GM23248 (cell line): ENCODE data around the gene FRMPD3. TPM values are rescaled to one million over a fixed set of nuclear protein-coding genes. Genes with fewer than 3 reads are reported as not detected.
"Not testable (repeated sequence)": the region's sequence is repeated elsewhere in the genome, so short reads cannot be mapped to it uniquely, and the experiment has no call there.

ENCODE experiments used
- DNase-seq: peaks from one replicate; pipeline ENCODE4 v3.0.0-alpha.2; 2015
- H2AFZ ChIP-seq: fragments of 200-600 bp; sonication (generic); 2 replicates; pipeline ENCODE4 v1.6.1; 2016; ENCODE audit warnings: antibody characterized with exemption
- H3F3A ChIP-seq: fragments of 200-600 bp; sonication (generic); 2 replicates; pipeline ENCODE4 v1.6.1; 2016; ENCODE audit warnings: mild to moderate bottlenecking, antibody characterized with exemption, mixed run types; ENCODE audit not compliant: insufficient read depth
- H3K27ac ChIP-seq: fragments of 200-600 bp; sonication (generic); 2 replicates; pipeline ENCODE4 v1.5.1; 2016; ENCODE audit warnings: mild to moderate bottlenecking
- H3K27me3 ChIP-seq: fragments of 200-600 bp; sonication (generic); replicated peaks from 2 replicates; pipeline ENCODE4 v1.6.1; 2016; ENCODE audit warnings: mild to moderate bottlenecking; ENCODE audit not compliant: insufficient read depth
- H3K36me3 ChIP-seq: fragments of 200-600 bp; sonication (generic); 2 replicates; pipeline ENCODE4 v1.6.1; 2016; ENCODE audit warnings: low read depth, mild to moderate bottlenecking
- H3K4me1 ChIP-seq: fragments of 200-600 bp; sonication (generic); 2 replicates; pipeline ENCODE4 v1.6.1; 2016; ENCODE audit warnings: mild to moderate bottlenecking; ENCODE audit not compliant: insufficient read depth
- H3K4me2 ChIP-seq: fragments of 200-600 bp; sonication (generic); one replicate; pipeline ENCODE4 v1.6.1; 2016; ENCODE audit warnings: mild to moderate bottlenecking; ENCODE audit not compliant: unreplicated experiment
- H3K4me3 ChIP-seq: fragments of 200-600 bp; sonication (generic); 2 replicates; pipeline ENCODE4 v1.5.1; 2016; ENCODE audit warnings: mild to moderate bottlenecking
- H3K79me2 ChIP-seq: fragments of 200-600 bp; sonication (generic); 2 replicates; pipeline ENCODE4 v1.6.1; 2016; ENCODE audit warnings: mild to moderate bottlenecking; ENCODE audit not compliant: insufficient read depth
- H3K9ac ChIP-seq: fragments of 200-600 bp; sonication (generic); 2 replicates; pipeline ENCODE4 v1.6.1; 2016; ENCODE audit warnings: mild to moderate bottlenecking
- H3K9me2 ChIP-seq: fragments of 200-600 bp; sonication (generic); 2 replicates; pipeline ENCODE4 v1.6.1; 2016; ENCODE audit warnings: mixed run types, mild to moderate bottlenecking, moderate library complexity; ENCODE audit not compliant: insufficient read depth
- H3K9me3 ChIP-seq: fragments of 200-600 bp; sonication (generic); one replicate; pipeline ENCODE4 v1.6.1; 2017; ENCODE audit warnings: low read depth
- H4K20me1 ChIP-seq: fragments of 200-600 bp; sonication (generic); 2 replicates; pipeline ENCODE4 v1.6.0; 2016; ENCODE audit not compliant: insufficient read depth
- EZH2 ChIP-seq: fragments of 200-600 bp; sonication (generic); IDR thresholded peaks from 2 replicates; pipeline ENCODE4 v1.6.1; 2018; ENCODE audit warnings: antibody characterized with exemption, mild to moderate bottlenecking; ENCODE audit not compliant: insufficient read depth, poor library complexity, severe bottlenecking
- EZH2phosphoT487 ChIP-seq: fragments of 200-600 bp; sonication (generic); IDR thresholded peaks from 2 replicates; pipeline ENCODE4 v1.6.1; 2018; ENCODE audit warnings: antibody characterized with exemption, moderate library complexity, mild to moderate bottlenecking, low read depth; ENCODE audit not compliant: insufficient read depth
- WGBS, 2 experiments: methylation state at CpG; one replicate each; pipeline ENCODE4 v1.1.6; 2015 to 2017; ENCODE audit warnings: low lambda C conversion rate in 2 of 2, low coverage in 1 of 2; ENCODE audit errors: missing lambda C conversion rate in 2 of 2; 5-methylcytosine and 5-hydroxymethylcytosine counted together
- in situ Hi-C: fragments of 300-500 bp; cut with MboI; formaldehyde crosslinking; loops from 2 replicates; pipeline ENCODE4 v1.15.0; 2020
- polyA plus RNA-seq: library from polyadenylated mRNA; unstranded; fragments of >200 nt; fragmentation: Nextera tagmentation; extraction: Ambion mirVana; gene quantifications from 2 replicates; pipeline ENCODE4 v1.2.1, GENCODE V29; 2016
- total RNA-seq: library from RNA; depleted of rRNA; stranded (reverse); fragments of >200 nt; shearing (Covaris generic); gene quantifications from 2 replicates; pipeline ENCODE4 v1.2.3, GENCODE V29; 2014

FRMPD3 gene
- total and polyA plus RNA-seq, 2 experiments from 2014 or later, result not detected

- Histone ChIP-seq H3K27me3 (no peaks in the 10 kb centered on the region), H3K4me2 (no peak overlapping the region), H3K36me3 (no peaks in the 10 kb centered on the region), H3K9me2 (no peaks in the 10 kb centered on the region), H2AFZ (no peak overlapping the region), H3K9ac (no peak overlapping the region), H3K9me3 (no peaks in the 10 kb centered on the region), H3K79me2 (no peaks in the 10 kb centered on the region), H3K4me3 (no peak overlapping the region), H4K20me1 (no peaks in the 10 kb centered on the region), H3K4me1 (no peaks in the 10 kb centered on the region), H3K27ac (no peak overlapping the region), H3F3A (no peaks in the 10 kb centered on the region)
- 18 to 43% methylated on average over 2 to 4 of the region's 4 CpGs for WGBS, 2 experiments
- DNase-seq, result no peak
- in situ Hi-C loops, result no loop called here
- no peak for TF ChIP-seq EZH2
- TF ChIP-seq EZH2phosphoT487, result no peak
Measured at GRCh38 chrX:107467271-107467670, 17.8 kb downstream of the FRMPD3 start.

DNA sequence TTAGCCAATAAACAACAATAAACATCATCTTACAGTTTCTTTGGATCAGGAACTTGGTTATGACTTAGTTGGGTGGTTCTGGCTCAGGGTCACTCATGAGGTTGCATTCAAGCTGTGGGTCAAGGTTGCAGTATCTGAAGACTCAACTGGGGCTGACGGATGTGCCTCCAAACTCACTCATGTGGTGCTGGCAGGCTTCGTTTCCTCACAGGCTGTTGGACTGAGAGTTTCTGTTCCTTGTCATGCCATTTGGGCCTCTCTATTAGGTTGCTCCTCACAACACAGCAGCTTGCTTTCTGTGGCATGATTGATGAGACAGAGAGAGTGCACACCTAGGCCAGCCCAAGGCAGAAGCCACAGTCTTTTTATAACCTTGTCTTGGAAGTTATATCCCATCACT is 20.7 kb downstream of the FRMPD3 start:
- in situ Hi-C loops, result no loop called here
- no peak overlapping the region for H3K9ac ChIP-seq
- no peaks in the 10 kb centered on the region for H3K79me2 ChIP-seq
- H3K4me3 ChIP-seq, result no peak overlapping the region
- no peaks in the 10 kb centered on the region for H3K36me3 ChIP-seq
- TF ChIP-seq EZH2phosphoT487 (no peak), EZH2 (no peak)
- no peaks in the 10 kb centered on the region for H3K9me2 ChIP-seq
- no peaks in the 10 kb centered on the region for H4K20me1 ChIP-seq
- H3K27me3 ChIP-seq, result no peaks in the 10 kb centered on the region
- no peak overlapping the region for H3K4me2 ChIP-seq
- H3K27ac ChIP-seq, result no peak overlapping the region
- DNase-seq, result no peak
- H3K9me3 ChIP-seq, result no peaks in the 10 kb centered on the region
- no peak overlapping the region for H2AFZ ChIP-seq
- no peaks in the 10 kb centered on the region for H3K4me1 ChIP-seq
- H3F3A ChIP-seq, result no peaks in the 10 kb centered on the region
- WGBS, 2 experiments, result 0 to 17% methylated on average over 2 of the region's 2 CpGs

DNA sequence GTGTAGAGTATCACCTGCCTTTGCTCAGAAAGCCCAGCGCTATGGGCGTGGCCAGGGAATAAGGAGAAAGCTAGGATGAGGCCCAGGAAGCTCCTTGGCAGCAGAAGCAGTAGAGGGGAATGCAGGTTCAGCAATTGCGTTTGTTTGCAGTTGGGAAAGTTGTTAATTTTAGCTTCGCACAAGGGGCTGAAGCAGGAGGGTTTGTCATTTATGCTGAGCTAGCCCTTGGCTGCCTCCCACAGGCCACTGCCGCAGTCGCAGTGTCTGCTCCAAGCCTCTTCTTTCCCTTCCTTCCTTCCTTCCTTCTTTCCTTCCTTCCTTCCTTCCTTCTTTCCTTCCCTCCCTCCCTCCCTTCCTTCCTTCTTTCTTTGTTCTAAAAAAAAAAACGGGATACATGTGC is 21.5 kb downstream of the FRMPD3 start:
- Histone ChIP-seq H3K4me2 (no peak overlapping the region), H3K9ac (no peak overlapping the region), H3K9me2 (no peaks in the 10 kb centered on the region), H3K4me3 (no peak overlapping the region), H3K36me3 (no peaks in the 10 kb centered on the region), H3F3A (no peaks in the 10 kb centered on the region), H3K27me3 (no peaks in the 10 kb centered on the region), H3K4me1 (no peaks in the 10 kb centered on the region), H3K9me3 (no peaks in the 10 kb centered on the region), H4K20me1 (no peaks in the 10 kb centered on the region), H3K79me2 (no peaks in the 10 kb centered on the region), H3K27ac (no peak overlapping the region), H2AFZ (no peak overlapping the region)
- no peak for TF ChIP-seq EZH2
- no peak for TF ChIP-seq EZH2phosphoT487
- WGBS, 2 experiments, result 6 to 15% methylated on average over 2 to 7 of the region's 7 CpGs
- no peak for DNase-seq
- in situ Hi-C loops, result no loop called here

GRCh38 chrX:107471420-107471819 is 22.0 kb downstream of the FRMPD3 start:
- H2AFZ ChIP-seq, H3K27me3 ChIP-seq, in situ Hi-C loops, H3K36me3 ChIP-seq, H3F3A ChIP-seq, H3K9me3 ChIP-seq, H3K4me3 ChIP-seq, H3K27ac ChIP-seq, H3K4me1 ChIP-seq, H3K9me2 ChIP-seq, H3K79me2 ChIP-seq, DNase-seq, H3K4me2 ChIP-seq, H4K20me1 ChIP-seq, H3K9ac ChIP-seq: not testable (repeated sequence)
- 47 to 48% methylated on average over 3 to 4 of the region's 4 CpGs for WGBS, 2 experiments

DNA sequence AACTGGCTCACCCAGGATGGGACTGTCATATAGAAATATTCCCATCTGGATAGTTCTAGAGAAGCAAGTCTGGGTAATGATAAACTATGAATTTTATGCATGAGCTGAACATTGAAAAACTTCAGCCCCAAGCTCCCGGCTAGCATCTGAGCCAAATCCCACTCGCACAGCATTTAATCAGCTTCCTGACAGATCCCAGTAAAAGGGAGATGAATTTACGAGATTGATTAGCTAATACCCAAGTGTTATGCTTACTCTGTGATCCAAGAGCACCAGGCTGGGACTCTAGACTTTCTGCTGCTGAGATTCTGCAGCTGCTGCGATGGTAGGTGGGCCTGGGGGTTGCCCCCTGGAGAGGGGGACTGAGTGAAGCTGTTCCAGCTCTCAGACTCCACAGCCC is 28.0 kb downstream of the FRMPD3 start:
- Histone ChIP-seq H3K4me1 (no peaks in the 10 kb centered on the region), H3K27me3 (no peaks in the 10 kb centered on the region), H3K9ac (no peak overlapping the region), H3K4me2 (no peak overlapping the region), H3K4me3 (no peak overlapping the region), H3K9me3 (no peaks in the 10 kb centered on the region), H2AFZ (no peak overlapping the region), H4K20me1 (no peaks in the 10 kb centered on the region), H3K36me3 (no peaks in the 10 kb centered on the region), H3F3A (no peaks in the 10 kb centered on the region), H3K9me2 (no peaks in the 10 kb centered on the region), H3K27ac (no peak overlapping the region), H3K79me2 (no peaks in the 10 kb centered on the region)
- TF ChIP-seq EZH2phosphoT487 (no peak), EZH2 (no peak)
- WGBS, 2 experiments, result 19 to 22% methylated on average over 3 of the region's 4 CpGs
- in situ Hi-C loops, result no loop called here
- DNase-seq, result no peak
